Activated CD8-positive, alpha-beta memory T cell treated with anti-CD3 and anti-CD28 coated beads for 36 hours (primary cell): ENCODE measurements around the gene PLBD1. TPM values are rescaled to one million over a fixed set of nuclear protein-coding genes. Genes with fewer than 3 reads are reported as not detected.

Source experiments
- CTCF ChIA-PET: fragments of 350-600 bp; sonication (Branson Sonifier 250); formaldehyde crosslinking; loops from one replicate; lab custom pipeline; 2021; ENCODE audit warnings: antibody characterized with exemption; lab: Charles Lee
- POLR2A ChIA-PET: fragments of 350-600 bp; sonication (Branson Sonifier 250); formaldehyde crosslinking; loops from one replicate; lab custom pipeline; 2021; ENCODE audit warnings: antibody characterized with exemption; lab: Charles Lee
- total RNA-seq, 2 experiments: library from RNA; stranded (reverse); gene quantifications; one replicate each; pipeline ENCODE4 v1.2.3, GENCODE V29; 2021

Gene PLBD1
- under 1 TPM in 1 of 2 experiments, not detected in 1; 0.15 TPM for total RNA-seq

DNA sequence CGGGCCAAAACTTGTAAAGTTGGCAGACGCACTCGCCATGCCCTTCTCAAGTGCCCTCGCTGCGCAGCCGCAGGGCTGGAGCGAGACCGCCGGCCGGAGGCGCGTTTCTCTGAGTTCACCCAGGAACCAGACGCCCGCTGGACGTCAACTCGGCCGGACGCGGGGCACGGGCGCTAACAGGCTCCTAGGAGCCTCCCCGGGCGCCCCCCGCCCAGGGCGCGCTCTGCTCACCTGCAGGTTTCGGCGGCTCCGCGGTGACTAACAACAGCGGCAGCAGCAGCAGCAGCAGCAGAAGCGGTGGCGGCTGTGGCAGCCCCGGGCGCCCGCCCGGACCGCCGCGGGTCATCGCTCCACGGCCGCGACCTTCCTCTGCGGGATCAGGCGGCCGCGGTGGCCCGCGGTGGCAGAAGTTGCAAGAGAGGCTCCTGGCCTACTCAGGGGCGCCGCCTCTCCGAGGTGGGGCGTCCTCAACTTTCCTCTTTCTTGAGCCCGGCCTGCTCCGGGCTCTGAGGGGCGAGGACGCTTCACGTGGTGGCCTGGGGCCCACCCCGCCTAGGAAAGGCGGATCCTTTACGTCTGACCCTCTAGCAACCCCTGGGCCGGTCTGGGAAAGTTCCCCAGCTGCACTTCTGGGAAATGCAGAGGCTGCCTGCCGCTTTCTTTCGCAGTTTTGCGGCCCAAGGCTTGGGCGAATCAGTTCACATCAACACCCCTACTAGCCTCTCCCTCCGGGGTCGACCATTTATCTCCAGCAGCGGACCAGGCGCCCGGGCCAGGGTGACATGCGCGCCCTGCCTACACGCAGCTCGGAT lies at the start of gene PLBD1:
Gene PLBD1, minus strand, starts transcription at position 533 of the 812 bp plus-strand sequence. Its CDS starts 187 bp downstream, at position 346.
- POLR2A ChIA-PET, result no interaction called here
- CTCF ChIA-PET, result interaction anchor here (1.2 kb wide), 1 partner anchor 59 kb away, joined by 3 read pairs; no protein-coding TSS in a partner anchor

DNA sequence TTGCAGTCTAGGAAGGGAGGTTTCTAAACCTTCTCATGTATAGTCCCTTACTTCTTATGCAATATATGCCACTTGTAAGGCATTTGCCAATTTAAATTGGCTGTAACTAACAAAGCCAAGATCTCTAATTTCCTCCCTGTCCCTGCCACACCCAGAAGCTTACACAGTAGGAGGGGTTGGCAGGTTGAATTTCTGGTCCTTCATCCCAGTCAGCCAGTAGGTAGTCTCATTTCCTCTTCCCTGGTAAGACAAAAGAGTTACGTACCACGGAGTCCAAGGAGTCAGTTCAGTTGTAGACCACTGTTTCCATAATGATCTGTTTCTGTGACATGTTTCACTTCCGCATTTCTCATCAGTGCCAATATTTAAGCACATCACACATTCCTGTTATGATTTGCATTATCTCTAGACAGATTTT lies 47.0 kb upstream of the PLBD1 start:
- CTCF ChIA-PET, result interaction anchor here (0.6 kb wide), 1 partner anchor 251 kb away, joined by 3 read pairs; no protein-coding TSS in a partner anchor
- POLR2A ChIA-PET, result no interaction called here

- CTCF ChIA-PET, result no interaction called here
- POLR2A ChIA-PET, result no interaction called here
Measured at GRCh38 chr12:14613718-14614117, 46.0 kb upstream of the PLBD1 start.

- ChIA-PET POLR2A (no interaction called here), CTCF (no interaction called here)
Measured at GRCh38 chr12:14612898-14613445, 45.3 kb upstream of the PLBD1 start.

- POLR2A ChIA-PET, result no interaction called here
- CTCF ChIA-PET, result no interaction called here
Measured at GRCh38 chr12:14612250-14612649, 44.6 kb upstream of the PLBD1 start.

DNA sequence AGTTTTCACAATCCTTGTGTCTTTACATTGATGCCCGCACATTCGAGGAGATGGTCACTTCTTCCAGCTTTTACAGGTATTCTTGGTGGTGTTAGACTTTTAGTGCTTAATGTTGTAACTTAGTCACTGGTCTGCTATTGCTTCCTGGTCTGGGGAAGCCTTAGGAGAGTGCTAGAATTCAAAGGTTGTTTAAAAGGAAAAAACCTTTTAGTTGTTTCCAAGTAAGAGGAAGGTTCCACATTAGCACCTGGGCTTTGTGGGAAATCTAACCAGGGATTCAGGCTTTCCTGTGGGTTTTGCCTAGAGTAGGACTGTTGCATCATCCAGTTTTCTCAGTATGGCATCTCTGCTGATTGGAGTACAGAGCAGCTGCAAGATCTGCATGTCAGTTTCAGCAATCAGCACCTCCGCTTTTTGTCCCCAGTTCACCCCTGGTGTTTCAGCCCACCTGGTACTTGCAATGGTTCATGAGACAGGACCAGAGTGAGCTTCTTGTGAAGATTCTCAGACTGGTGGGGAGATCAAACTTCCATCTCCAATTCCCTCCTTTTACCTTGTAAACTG lies 44.0 kb upstream of the PLBD1 start:
- ChIA-PET CTCF (no interaction called here), POLR2A (no interaction called here)

- ChIA-PET POLR2A (no interaction called here), CTCF (no interaction called here)
Measured at GRCh38 chr12:14607568-14607967, 39.9 kb upstream of the PLBD1 start.

- ChIA-PET POLR2A (no interaction called here), CTCF (no interaction called here)
Measured at GRCh38 chr12:14605401-14605989, 37.8 kb upstream of the PLBD1 start.

DNA sequence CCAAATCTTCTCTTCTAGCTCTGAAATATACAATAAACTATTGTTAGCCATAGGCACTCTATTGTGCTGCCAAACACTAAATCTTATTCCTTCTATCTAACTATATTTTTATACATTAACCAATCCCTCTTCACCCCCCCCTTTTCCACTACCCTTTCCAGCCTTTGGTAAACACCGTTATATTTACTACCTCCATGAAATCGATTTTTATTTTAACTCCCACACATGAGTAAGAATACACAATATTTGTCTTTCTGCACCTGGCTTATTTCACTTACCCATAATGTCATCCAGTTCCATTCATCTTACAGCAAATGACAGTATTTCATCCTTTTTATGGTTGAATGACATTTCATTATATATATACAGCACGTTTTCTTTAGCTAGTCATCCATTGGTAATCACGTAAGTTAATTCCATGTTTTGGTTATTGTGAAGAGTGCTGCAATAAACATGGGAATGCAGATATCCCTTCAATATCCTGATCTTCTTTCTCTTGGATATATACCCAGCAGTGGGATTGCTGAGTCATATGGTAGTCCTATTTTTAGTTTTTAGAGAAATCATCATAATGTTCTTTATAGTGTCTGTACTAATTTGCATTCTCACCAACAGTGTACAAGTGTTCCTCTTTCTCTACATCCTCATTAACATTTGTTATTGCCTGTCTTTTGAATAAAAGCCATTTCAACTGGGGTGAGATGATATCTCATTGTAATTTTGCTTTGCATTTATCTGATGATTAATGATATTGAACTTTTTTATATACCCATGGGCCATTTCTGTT lies 34.2 kb upstream of the PLBD1 start:
- POLR2A ChIA-PET, result no interaction called here
- CTCF ChIA-PET, result no interaction called here

DNA sequence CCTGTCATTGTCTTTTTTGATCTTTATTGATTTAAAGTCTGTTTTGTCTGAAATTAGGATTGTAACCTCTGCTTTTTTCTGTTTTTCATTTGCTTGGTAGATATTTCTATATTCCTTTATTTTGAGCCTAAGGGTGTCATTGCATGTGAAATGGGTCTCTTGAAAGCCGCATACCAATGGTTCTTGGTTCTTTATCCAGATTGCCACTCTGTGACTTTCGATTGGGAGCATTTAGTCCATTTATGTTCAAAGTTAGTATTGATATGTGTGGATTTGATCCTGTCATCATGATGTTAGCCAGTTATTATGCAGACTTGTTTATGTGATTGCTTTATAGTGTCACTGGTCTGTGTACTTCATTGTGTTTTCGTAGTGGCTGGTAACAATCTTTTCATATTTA lies 29.8 kb upstream of the PLBD1 start:
- ChIA-PET CTCF (no interaction called here), POLR2A (no interaction called here)

GRCh38 chr12:14591719-14592118 lies 24.0 kb upstream of the PLBD1 start:
- ChIA-PET CTCF (no interaction called here), POLR2A (no interaction called here)

- ChIA-PET CTCF (no interaction called here), POLR2A (no interaction called here)
Measured at GRCh38 chr12:14589169-14590004, 21.7 kb upstream of the PLBD1 start.

GRCh38 chr12:14588571-14588970 lies 20.9 kb upstream of the PLBD1 start:
- POLR2A ChIA-PET, result no interaction called here
- CTCF ChIA-PET, result no interaction called here

GRCh38 chr12:14578646-14579045 lies 11.0 kb upstream of the PLBD1 start:
- POLR2A ChIA-PET, result no interaction called here
- CTCF ChIA-PET, result interaction anchor here (0.6 kb wide), 1 partner anchor 65 kb away, joined by 3 read pairs; no protein-coding TSS in a partner anchor

DNA sequence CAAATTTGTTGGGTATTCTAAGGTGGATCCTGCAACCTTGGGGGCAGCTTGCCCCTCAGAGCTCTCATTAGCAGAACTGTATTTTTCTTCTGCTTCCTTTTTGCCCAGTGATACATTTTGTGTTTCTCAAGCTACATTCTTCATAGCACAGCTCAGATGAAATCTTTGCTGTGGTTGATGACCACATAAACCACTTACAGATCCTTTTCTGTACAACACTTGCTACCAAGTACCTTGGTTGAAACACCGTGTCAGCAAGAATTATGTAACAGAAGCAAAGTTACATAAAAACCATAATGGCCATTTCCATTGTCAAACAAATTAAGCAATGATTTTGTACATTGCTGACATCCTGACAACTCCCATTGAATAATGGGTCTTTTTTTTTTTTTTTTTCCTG lies 9.7 kb upstream of the PLBD1 start:
- ChIA-PET CTCF (no interaction called here), POLR2A (no interaction called here)

GRCh38 chr12:14576896-14577295 lies 9.2 kb upstream of the PLBD1 start:
- POLR2A ChIA-PET, result no interaction called here

DNA sequence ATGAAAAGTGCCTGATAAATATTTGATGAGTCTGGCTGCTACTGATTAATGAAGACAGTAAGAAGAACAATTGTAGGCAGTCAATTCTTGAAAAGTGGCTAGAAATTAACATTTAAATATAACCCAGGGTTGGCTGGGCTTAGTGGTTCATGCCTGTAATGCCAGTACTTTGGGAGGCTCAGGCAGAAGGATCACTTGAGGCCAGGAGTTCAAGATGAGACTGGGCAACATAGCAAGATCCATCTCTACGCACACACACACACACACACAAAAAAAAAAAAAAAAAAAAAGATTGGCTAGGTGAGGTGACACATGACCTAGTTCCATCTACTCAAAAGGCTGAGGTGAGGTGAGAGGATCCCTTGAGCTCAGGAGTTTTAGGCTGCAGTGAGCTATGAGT lies 7.9 kb upstream of the PLBD1 start:
- CTCF ChIA-PET, result no interaction called here
- POLR2A ChIA-PET, result no interaction called here

More at GRCh38 chr12:14576896-14577295, 9.2 kb upstream of the PLBD1 start:
- CTCF ChIA-PET, result no interaction called here

GRCh38 chr12:14573118-14573517 lies 5.4 kb upstream of the PLBD1 start:
- ChIA-PET CTCF (no interaction called here), POLR2A (no interaction called here)

- CTCF ChIA-PET, result no interaction called here
Measured at GRCh38 chr12:14572401-14572800, 4.7 kb upstream of the PLBD1 start.

More at GRCh38 chr12:14572401-14572800, 4.7 kb upstream of the PLBD1 start:
- POLR2A ChIA-PET, result no interaction called here
